Muscle of arm (tissue), 12 donors: Measurements from ENCODE around the gene MPEG1. TPM values are rescaled to one million over a fixed set of nuclear protein-coding genes. Genes with fewer than 3 reads are reported as not detected.

Experiments
- DNase-seq: peaks from one replicate; pipeline ENCODE4 v3.0.0-alpha.2; 2013
- polyA plus RNA-seq, 12 donors: library from polyadenylated mRNA; unstranded; fragments of 120-200 nt; gene quantifications; one replicate each; pipeline ENCODE4 v1.2.1, GENCODE V29; 2013; ENCODE audit not compliant: insufficient read length in 12 of 12

Gene MPEG1
- polyA plus RNA-seq, 12 donors = 7.5 to 28.3 (median 10.6) TPM; not detected in 1

DNA sequence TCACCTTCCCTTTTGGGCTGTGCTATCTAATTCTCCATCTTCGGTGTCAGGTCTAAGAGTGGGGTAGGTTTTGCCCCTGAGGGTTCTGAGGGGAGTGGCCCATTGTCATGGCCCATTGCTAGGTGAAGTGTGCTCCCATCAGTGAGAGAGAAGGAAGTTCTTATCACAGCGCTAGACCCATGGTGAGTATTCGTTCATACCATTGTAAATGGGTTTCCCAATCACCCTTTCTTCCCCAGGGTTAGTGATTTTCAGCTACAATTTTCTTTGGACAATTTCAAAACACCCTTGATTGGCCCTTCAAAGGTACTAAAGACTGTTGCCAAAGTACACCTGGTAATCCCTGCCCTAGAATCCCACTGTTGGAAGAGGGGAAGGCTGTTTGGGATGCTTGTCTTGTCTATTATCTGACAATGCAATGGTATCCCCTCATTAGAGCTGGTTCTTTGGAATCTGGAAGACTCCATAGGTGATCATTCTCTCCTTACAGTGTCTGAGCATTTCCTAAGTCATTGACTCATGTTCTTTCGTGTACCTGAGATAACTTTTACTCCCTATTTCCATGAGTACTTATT, 20.2 kb downstream of the MPEG1 start:
- DNase-seq = no peak

- DNase-seq = no peak
Measured at GRCh38 chr11:59191890-59192289, 20.8 kb downstream of the MPEG1 start.

GRCh38 chr11:59191095-59191494, 21.6 kb downstream of the MPEG1 start:
- DNase-seq = no peak

GRCh38 chr11:59189986-59190385, 22.7 kb downstream of the MPEG1 start:
- no peak for DNase-seq

DNA sequence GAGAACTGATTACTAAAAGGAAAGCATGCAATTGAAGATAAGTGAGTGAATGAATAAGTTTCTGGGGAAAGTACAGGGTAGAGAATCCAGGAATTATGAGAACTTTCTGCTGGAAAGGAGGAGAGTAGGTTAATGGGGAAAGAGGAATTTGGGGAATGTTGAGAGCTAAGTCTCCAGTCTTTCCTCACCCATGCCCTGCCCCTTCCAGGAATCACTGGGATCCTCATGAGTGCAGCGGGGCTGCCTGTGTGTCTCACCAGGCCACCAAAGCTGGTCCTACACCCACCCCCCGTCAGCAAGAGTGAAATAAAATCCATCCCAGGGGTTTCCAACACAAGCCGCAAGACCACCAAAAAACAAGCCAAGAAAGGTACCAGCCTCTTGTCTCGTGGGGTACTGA, 23.8 kb downstream of the MPEG1 start:
- DNase-seq = no peak

DNA sequence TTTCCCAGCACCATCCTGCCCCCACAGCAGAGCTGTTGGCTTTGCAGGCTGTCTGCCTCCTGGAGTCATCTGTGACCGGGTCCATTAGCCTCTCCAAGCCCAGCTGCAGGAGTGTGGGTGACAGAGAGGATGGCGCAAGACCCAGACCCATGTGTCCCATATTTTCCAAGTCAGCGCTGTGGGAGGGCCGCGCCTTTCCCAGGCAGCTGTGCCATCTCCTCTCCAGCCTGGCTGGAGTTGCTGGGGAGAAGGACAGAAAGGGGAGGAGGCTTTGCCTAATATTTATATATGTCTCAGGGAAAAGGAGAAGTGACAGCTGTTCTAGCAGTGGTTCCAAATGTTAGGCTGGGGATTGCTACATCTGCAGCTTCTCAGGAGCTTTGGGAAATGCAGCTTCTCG, 25.1 kb downstream of the MPEG1 start:
- no peak for DNase-seq

DNA sequence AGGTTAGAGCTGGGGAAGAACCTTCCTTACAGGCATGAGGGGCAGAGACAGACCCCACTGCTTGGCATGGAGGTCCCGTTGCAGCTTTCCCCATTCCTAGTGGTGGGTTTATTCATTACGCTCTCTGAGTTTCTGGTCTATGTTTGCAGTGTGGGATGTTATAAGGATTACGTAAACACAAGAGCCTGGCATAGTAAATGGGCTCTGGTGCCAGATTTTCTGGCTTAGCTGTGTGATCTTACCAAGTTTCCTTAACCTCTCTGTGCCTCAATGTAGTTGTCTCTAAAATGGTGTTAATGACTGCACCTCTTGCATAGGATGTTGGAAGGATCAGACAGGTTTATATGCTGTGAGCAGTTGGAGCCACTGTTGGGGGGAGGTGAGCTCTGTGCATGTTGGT, 25.7 kb downstream of the MPEG1 start:
- DNase-seq = no peak

DNA sequence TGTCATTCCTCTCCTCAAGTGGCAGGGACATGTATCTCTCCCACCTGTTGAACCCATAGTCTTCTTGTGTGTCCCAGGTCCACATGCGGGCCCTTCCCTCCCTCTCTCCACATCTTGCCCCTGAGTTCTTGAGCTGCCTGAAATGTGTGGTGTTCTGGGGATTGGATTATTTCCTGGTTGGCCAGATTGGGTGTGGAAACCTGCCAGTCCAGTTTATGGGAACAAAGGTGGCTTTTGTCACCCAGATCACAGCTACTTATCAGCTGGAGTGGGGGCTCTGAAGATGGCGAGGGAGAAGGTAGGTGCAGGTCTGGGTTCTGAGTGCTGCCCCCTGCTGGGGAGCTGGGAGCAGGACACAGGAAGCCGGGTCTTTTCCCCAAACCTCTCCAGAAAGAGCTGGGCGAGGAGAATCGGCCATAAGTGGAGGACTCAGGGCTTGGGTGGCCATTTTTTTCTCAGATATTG, 26.6 kb downstream of the MPEG1 start:
- no peak for DNase-seq

- DNase-seq = no peak
Measured at GRCh38 chr11:59185386-59185945, 27.3 kb downstream of the MPEG1 start.

- DNase-seq = no peak
Measured at GRCh38 chr11:59184691-59185339, 27.9 kb downstream of the MPEG1 start.

- DNase-seq = no peak
Measured at GRCh38 chr11:59183771-59184170, 29.0 kb downstream of the MPEG1 start.

- DNase-seq = no peak
Measured at GRCh38 chr11:59182457-59183151, 30.1 kb downstream of the MPEG1 start.

GRCh38 chr11:59181746-59182456, 30.8 kb downstream of the MPEG1 start:
- no peak for DNase-seq

DNA sequence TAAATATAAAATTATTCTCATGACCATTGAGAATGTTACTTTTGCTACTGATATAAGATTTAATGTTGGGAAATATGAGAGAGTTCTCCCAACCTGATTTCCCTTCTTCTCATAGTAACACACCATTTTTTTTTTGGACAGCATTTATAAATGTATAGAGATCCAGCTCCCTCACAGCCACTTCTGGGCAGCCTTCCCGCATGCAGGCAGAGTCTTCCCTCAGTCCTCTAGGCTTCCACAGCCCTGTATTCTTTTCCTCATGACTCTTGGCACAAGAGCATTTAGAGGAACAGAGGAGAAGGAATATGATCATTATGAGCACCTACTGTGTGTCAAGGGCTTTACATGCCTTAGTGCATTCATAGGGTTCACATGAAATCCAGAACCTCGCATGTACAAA, 31.8 kb downstream of the MPEG1 start:
- no peak for DNase-seq

DNA sequence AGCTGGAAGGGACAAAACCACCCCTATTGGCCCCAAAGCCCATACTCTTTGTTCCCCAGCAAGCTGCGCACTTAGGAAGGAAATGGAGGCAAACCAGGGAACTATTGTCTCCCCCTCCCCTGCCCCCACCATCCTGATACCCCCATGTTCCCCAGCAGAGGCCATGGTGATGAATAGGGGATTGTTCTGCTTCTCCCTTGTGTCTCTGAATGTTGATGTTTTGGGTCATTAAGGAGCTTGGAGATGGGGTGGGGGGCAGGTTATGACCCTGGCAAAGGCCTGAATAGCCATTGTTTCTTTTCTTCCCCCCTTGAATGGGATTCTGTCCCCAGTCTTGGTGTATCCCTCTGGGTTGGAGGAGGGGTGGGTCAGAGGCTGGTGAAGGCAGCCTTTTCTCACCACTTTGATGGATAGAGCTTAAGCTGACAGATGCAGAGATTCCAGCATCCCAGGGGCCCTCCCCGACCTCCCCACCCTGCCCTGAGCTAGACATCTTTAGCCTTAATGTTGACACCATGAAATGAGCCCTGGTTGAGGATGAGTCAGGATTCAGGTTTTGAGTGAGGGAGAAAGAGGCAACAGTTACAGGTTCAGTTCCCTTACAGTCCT, 32.5 kb downstream of the MPEG1 start:
- no peak for DNase-seq

DNA sequence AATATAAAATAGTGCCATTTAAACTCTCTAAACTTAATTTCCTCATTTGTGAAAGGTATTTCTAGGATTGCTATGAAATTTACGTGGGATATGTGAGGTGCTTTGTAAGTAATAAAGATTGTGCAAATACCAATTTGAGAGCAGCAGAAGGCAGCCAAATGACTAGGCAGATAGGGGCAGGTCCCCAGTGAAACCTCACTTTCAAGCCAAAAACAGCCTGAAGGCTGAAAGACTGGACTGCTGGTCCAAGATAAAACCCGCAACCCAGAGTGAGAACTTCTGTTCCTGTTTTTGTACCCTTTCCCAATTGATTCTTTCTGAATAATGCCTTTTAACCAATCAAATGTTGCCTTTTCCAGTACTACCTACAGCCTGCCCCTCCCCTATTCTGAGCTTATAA, 33.6 kb downstream of the MPEG1 start:
- no peak for DNase-seq

DNA sequence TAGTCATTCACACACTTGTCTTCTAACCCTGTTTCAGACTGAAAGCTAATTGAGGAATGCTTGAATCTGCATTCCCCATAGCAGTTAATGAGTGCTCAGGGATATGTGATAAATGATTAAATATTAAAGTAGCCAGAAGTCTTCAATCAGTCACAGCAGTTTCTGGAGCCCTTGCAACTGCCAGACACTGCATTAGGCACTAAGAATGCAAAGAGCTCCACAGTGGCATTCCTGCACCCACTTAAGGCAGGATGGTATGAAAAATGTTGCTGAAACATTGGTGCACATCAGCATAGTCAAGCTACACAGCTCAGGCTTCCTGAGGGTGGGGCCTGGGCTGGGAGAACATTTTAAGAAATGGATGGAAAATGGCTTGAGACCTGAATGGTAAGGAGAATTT, 34.3 kb downstream of the MPEG1 start:
- no peak for DNase-seq

GRCh38 chr11:59176330-59176729, 36.4 kb downstream of the MPEG1 start:
- DNase-seq = no peak

- no peak for DNase-seq
Measured at GRCh38 chr11:59175091-59175501, 37.6 kb downstream of the MPEG1 start.

DNA sequence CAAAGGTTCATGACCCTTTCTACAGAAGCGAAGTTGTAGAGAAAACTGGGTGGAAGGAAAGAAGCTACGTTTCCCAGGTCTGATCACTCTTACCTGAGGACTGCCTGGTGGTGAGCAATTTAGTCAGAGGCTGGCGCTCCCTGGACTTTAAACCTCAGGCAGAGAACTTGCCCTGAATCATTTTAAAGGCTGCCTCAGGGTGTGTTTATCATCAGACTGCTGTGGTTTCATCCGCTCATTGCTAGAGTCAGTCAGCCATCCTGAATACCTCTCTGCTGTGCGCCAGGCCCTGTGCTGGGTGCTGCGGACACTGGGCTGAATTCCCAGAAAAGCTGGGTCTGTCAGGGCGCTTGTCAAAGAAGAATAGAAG, 38.1 kb downstream of the MPEG1 start:
- DNase-seq = no peak

- DNase-seq = no peak
Measured at GRCh38 chr11:59173964-59174663, 38.6 kb downstream of the MPEG1 start.
